Astrocyte of the spinal cord (primary cell): Measurements from ENCODE around the gene CD99L2.
"Not testable (repeated sequence)": the region's sequence is repeated elsewhere in the genome, so short reads cannot be mapped to it uniquely, and the experiment has no call there.

ENCODE experiments used
- DNase-seq: peaks from one replicate; pipeline ENCODE4 v3.0.0; 2011; ENCODE audit warnings: low read depth, low spot score
- H3K4me3 ChIP-seq: 2 replicates; pipeline ENCODE4 v1.5.1; 2011; ENCODE audit warnings: low read depth, mild to moderate bottlenecking, low read length, moderate library complexity
- CTCF ChIP-seq: IDR thresholded peaks from 2 replicates; pipeline ENCODE4 v1.5.1; 2012; ENCODE audit warnings: low read depth, mild to moderate bottlenecking, low read length, inconsistent platforms
- in situ Hi-C: cut with HindIII; loops from 2 replicates; pipeline ENCODE4 v1.10.0; 2017; ENCODE audit warnings: low sequenced_read_pairs

The CD99L2 gene

GRCh38 chrX:150899191-150899757 lies 806 bp upstream of the CD99L2 start:
- peak; percentile 14 for DNase-seq
- TF ChIP-seq CTCF = no peak

GRCh38 chrX:150897421-150898320 lies 797 bp downstream of the CD99L2 start:
- in situ Hi-C loops = no loop called here

More at GRCh38 chrX:150899191-150899757, 806 bp upstream of the CD99L2 start:
- peak overlapping the region; percentile 61 for H3K4me3 ChIP-seq
- in situ Hi-C loops = no loop called here

GRCh38 chrX:150896632-150897031 lies 1.8 kb downstream of the CD99L2 start:
- no peak overlapping the region for H3K4me3 ChIP-seq
- no peak for DNase-seq
- TF ChIP-seq CTCF = no peak
- in situ Hi-C loops = no loop called here

More at GRCh38 chrX:150897421-150898320, 797 bp downstream of the CD99L2 start:
- peak; percentile 15 for DNase-seq
- peak overlapping the region; percentile 67 for H3K4me3 ChIP-seq
- no peak for TF ChIP-seq CTCF

GRCh38 chrX:150893936-150894335 lies 4.5 kb downstream of the CD99L2 start:
- in situ Hi-C loops = no loop called here
- TF ChIP-seq CTCF = no peak
- H3K4me3 ChIP-seq = no peak overlapping the region
- DNase-seq = no peak

- no peak for DNase-seq
- TF ChIP-seq CTCF = no peak
- in situ Hi-C loops = no loop called here
These were observed 9.3 kb downstream of the CD99L2 start for GRCh38 chrX:150889131-150889530.

GRCh38 chrX:150887906-150888465 lies 10.5 kb downstream of the CD99L2 start:
- TF ChIP-seq CTCF = no peak
- peak; percentile 64 for DNase-seq
- H3K4me3 ChIP-seq = no peak overlapping the region
- in situ Hi-C loops = no loop called here

More at GRCh38 chrX:150889131-150889530, 9.3 kb downstream of the CD99L2 start:
- no peak overlapping the region for H3K4me3 ChIP-seq

GRCh38 chrX:150887268-150887667 lies 11.2 kb downstream of the CD99L2 start:
- H3K4me3 ChIP-seq, DNase-seq, in situ Hi-C loops: not testable (repeated sequence)
